Stimulated activated CD4-positive, alpha-beta T cell treated with anti-CD3 and anti-CD28 coated beads, Interleukin-15, amount 100 ng/mL, for 1 hour (primary cell): Measurements from ENCODE around the gene ASPRV1.

Source experiments
- DNase-seq, 2 donors: peaks; one replicate each; pipeline ENCODE4 v3.0.0-alpha.2; 2020; ENCODE audit warnings: low read depth in 1 of 2, low spot score in 1 of 2

Gene ASPRV1

DNA sequence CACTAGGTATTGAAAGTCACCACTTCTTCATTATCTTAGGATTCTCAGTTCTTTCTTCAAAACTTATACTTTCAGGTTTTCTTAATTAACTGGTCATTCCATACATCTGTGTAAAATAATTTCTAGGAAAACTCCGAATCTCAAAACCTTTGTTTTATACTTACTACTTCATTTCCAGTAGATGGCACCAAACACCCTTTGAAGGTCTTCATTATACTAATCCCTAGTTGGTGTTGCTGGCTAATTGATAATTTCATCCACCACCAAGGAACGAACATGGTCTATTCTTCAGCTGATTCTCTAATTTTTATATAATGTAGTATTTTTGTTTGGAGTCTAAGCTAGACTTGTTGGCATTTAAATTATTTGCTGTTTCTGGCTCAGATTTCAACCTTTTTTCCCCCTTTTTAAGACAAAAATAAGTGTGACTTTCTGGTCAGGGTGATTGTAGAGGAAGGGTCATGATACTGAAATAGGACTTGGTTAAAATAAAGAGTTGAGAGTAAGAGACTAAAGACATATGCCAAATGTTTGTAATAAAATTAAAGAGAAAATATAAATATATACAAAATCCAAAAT lies 49.4 kb downstream of the ASPRV1 start:
- DNase-seq = no peak
